B cell (primary cell): ENCODE data around the gene C1R.

Source experiments
- EZH2 ChIP-seq: IDR thresholded peaks from 2 replicates; pipeline ENCODE4 v1.6.1; 2012; ENCODE audit warnings: borderline replicate concordance, low read depth, mild to moderate bottlenecking, moderate library complexity, low read length; ENCODE audit not compliant: insufficient read depth, poor library complexity, severe bottlenecking
- TF ChIP-seq, protein P1 (sequence below): fragments of 200-600 bp; IDR thresholded peaks from one replicate; pipeline ENCODE4 v1.8.0; 2022; ENCODE audit warnings: antibody characterized with exemption, mild to moderate bottlenecking

DNA sequence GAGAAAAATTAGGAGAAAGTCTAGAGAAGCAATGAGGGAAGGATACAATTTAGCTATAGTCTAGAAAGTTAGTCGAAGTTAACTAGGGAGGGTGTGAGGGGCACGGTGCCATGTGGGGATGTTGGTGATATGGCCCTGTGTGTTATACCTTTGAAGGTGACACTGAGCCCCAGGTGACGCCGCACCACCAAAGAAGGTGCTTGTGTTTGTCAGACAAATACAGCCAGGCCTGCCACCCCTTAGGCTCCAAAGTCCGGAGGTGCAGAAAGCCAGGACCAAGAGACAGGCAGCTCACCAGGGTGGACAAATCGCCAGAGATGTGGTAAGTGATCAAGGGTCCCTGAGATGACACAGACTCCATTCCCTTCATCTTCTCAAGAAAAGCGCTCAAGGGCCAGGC is 30.6 kb downstream of the C1R start:
- TF ChIP-seq, protein P1, sequence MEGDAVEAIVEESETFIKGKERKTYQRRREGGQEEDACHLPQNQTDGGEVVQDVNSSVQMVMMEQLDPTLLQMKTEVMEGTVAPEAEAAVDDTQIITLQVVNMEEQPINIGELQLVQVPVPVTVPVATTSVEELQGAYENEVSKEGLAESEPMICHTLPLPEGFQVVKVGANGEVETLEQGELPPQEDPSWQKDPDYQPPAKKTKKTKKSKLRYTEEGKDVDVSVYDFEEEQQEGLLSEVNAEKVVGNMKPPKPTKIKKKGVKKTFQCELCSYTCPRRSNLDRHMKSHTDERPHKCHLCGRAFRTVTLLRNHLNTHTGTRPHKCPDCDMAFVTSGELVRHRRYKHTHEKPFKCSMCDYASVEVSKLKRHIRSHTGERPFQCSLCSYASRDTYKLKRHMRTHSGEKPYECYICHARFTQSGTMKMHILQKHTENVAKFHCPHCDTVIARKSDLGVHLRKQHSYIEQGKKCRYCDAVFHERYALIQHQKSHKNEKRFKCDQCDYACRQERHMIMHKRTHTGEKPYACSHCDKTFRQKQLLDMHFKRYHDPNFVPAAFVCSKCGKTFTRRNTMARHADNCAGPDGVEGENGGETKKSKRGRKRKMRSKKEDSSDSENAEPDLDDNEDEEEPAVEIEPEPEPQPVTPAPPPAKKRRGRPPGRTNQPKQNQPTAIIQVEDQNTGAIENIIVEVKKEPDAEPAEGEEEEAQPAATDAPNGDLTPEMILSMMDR, result no peak
- no peak for TF ChIP-seq EZH2
